H1 (cell line): ENCODE measurements around the gene BTBD9. TPM values are rescaled to one million over a fixed set of nuclear protein-coding genes. Genes with fewer than 3 reads are reported as not detected.

Source experiments
- CBX5 ChIP-seq: fragments of 300-800, 300-1000 bp; sonication (generic); IDR thresholded peaks from 2 replicates; pipeline ENCODE4 v1.7.1; 2016; ENCODE audit warnings: antibody characterized with exemption, low read length, low read depth
- CHD7 ChIP-seq: fragments of 300-600 bp; sonication (generic); IDR thresholded peaks from 2 replicates; pipeline ENCODE4 v1.7.1; 2012; ENCODE audit warnings: low read length, moderate library complexity, mild to moderate bottlenecking, inconsistent platforms; ENCODE audit not compliant: insufficient replicate concordance
- CREB1 ChIP-seq: IDR thresholded peaks from 2 replicates; pipeline ENCODE4 v1.6.1; 2012; ENCODE audit warnings: inconsistent platforms
- CTBP2 ChIP-seq: IDR thresholded peaks from 2 replicates; pipeline ENCODE4 v1.7.0; 2011; ENCODE audit warnings: borderline replicate concordance, mild to moderate bottlenecking, moderate library complexity, mixed read lengths, low read length; ENCODE audit not compliant: insufficient read depth, insufficient read length
- GTF2F1 ChIP-seq: IDR thresholded peaks from 2 replicates; pipeline ENCODE4 v1.6.1; 2012; ENCODE audit warnings: low read depth, low read length, improper control_type of control experiment, borderline replicate concordance
- KDM1A ChIP-seq: fragments of 200-600, 300-600 bp; sonication (generic); IDR thresholded peaks from 2 replicates; pipeline ENCODE4 v1.7.1; 2016; ENCODE audit warnings: mild to moderate bottlenecking, low read length, borderline replicate concordance
- MAFK ChIP-seq: IDR thresholded peaks from 2 replicates; pipeline ENCODE4 v1.6.1; 2012; ENCODE audit warnings: low read depth, mild to moderate bottlenecking, improper control_type of control experiment, low read length
- SIX5 ChIP-seq: IDR thresholded peaks from 2 replicates; pipeline ENCODE4 v1.6.1; 2011; ENCODE audit warnings: mild to moderate bottlenecking, low read depth, low read length
- SUZ12 ChIP-seq: fragments of 200-600 bp; sonication (generic); IDR thresholded peaks from 2 replicates; pipeline ENCODE4 v1.6.1; 2012; ENCODE audit warnings: mild to moderate bottlenecking, inconsistent platforms, low read length, moderate library complexity, mixed read lengths
- TCF12 ChIP-seq: IDR thresholded peaks from 2 replicates; pipeline ENCODE4 v1.6.1; 2011; ENCODE audit warnings: low read depth, mild to moderate bottlenecking, low read length
- USF2 ChIP-seq: IDR thresholded peaks from 2 replicates; pipeline ENCODE4 v1.6.1; 2011; ENCODE audit warnings: low read length, improper control_type of control experiment
- YY1 ChIP-seq: IDR thresholded peaks from 2 replicates; pipeline ENCODE4 v1.6.1; 2011; ENCODE audit warnings: low read depth, mild to moderate bottlenecking, low read length
- polyA plus RNA-seq, 7 experiments: library from polyadenylated mRNA; depleted of rRNA in 3 of 7; stranded (reverse) in 5 of 7; unstranded in 2 of 7; fragments of >200 nt in 5 of 7; fragments of 200-250 nt in 2 of 7; gene quantifications; 1 replicate in 5 of 7; 2 replicates in 1 of 7; 4 replicates in 1 of 7; pipeline versions ENCODE4 v1.2.1 to v1.2.3, GENCODE V29; 2011 to 2013; ENCODE audit warnings: missing spikeins in 2 of 7, mixed read lengths in 2 of 7
- total RNA-seq: library from RNA; stranded (reverse); fragmentation: NEBNext Ultra II Directional; extraction: Animal tissue kit (Norgen Biotek cat#: 25700); gene quantifications from 2 replicates; pipeline ENCODE4 v1.2.1, GENCODE V29; 2021

The BTBD9 gene
- total and polyA plus RNA-seq, 2 of the 8 experiments (the other 6 are each of a cell fraction or from before 2014, with no cell fraction given), result 0.92 to 4.1 TPM

GRCh38 chr6:38281126-38281525 is 358.6 kb downstream of the BTBD9 start (continued):
- TF ChIP-seq CHD7 (no peak), USF2 (no peak), SIX5 (no peak), CREB1 (no peak), GTF2F1 (no peak), YY1 (no peak), CTBP2 (no peak), KDM1A (no peak), MAFK (no peak), SUZ12 (no peak), TCF12 (no peak), CBX5 (no peak)
